Duodenal mucosa (tissue), 2 donors: ENCODE measurements around the gene FOXO3.
"Not testable (repeated sequence)": the region's sequence is repeated elsewhere in the genome, so short reads cannot be mapped to it uniquely, and the experiment has no call there.

ENCODE experiments used
- H3K27ac ChIP-seq: one replicate; pipeline ENCODE4 v1.7.0; 2013; ENCODE audit warnings: low read depth, low read length
- H3K27me3 ChIP-seq, 2 donors: one replicate each; pipeline ENCODE4 v1.7.0; 2013; ENCODE audit warnings: low read length in 2 of 2, control low read depth in 1 of 2; ENCODE audit not compliant: insufficient read depth in 2 of 2, control insufficient read depth in 1 of 2
- H3K36me3 ChIP-seq, 2 donors: one replicate each; pipeline ENCODE4 v1.7.0; 2013; ENCODE audit warnings: low read length in 2 of 2, control low read depth in 1 of 2; ENCODE audit not compliant: insufficient read depth in 2 of 2, control insufficient read depth in 1 of 2
- H3K4me1 ChIP-seq, 2 donors: one replicate each; pipeline ENCODE4 v1.7.0; 2013; ENCODE audit warnings: low read length in 2 of 2, control low read depth in 1 of 2; ENCODE audit not compliant: insufficient read depth in 2 of 2, control insufficient read depth in 1 of 2
- H3K4me3 ChIP-seq, 2 donors: one replicate each; pipeline ENCODE4 v1.7.0; 2013; ENCODE audit warnings: low read length in 2 of 2, low read depth in 1 of 2
- H3K9ac ChIP-seq, 2 donors: one replicate each; pipeline ENCODE4 v1.7.0; 2013; ENCODE audit warnings: low read length in 2 of 2, low read depth in 1 of 2
- H3K9me3 ChIP-seq, 2 donors: one replicate each; pipeline ENCODE4 v1.7.0; 2013; ENCODE audit warnings: low read length in 2 of 2, control low read depth in 1 of 2; ENCODE audit not compliant: control insufficient read depth in 1 of 2

FOXO3 gene

GRCh38 chr6:108556250-108556649, 4.5 kb upstream of the FOXO3 start:
- Histone ChIP-seq H3K27me3 (no peaks in the 10 kb centered on the region), H3K36me3 (no peaks in the 10 kb centered on the region), H3K27ac (no peak overlapping the region), H3K9me3 (no peaks in the 10 kb centered on the region), H3K4me1 (peaks cover 6 to 12% of the 10 kb centered on the region in 2 donors), H3K9ac (no peak overlapping the region), H3K4me3 (no peak overlapping the region)

GRCh38 chr6:108556866-108557493, 3.7 kb upstream of the FOXO3 start:
- peak overlapping the region; percentile 63 to 80 for H3K4me3 ChIP-seq
- H3K27ac ChIP-seq: peak overlapping the region; percentile 47
- no peaks in the 10 kb centered on the region for H3K27me3 ChIP-seq
- no peaks in the 10 kb centered on the region for H3K36me3 ChIP-seq
- H3K9ac ChIP-seq: peak overlapping the region; percentile 58 to 62
- H3K4me1 ChIP-seq: peaks cover 11 to 14% of the 10 kb centered on the region in 2 donors
- H3K9me3 ChIP-seq: no peaks in the 10 kb centered on the region

GRCh38 chr6:108557494-108558371, 3.0 kb upstream of the FOXO3 start:
- peak overlapping the region; percentile 96 for H3K27ac ChIP-seq
- no peaks in the 10 kb centered on the region for H3K36me3 ChIP-seq
- H3K9me3 ChIP-seq: no peaks in the 10 kb centered on the region
- peaks cover 17 to 18% of the 10 kb centered on the region in 2 donors for H3K4me1 ChIP-seq
- no peaks in the 10 kb centered on the region for H3K27me3 ChIP-seq
- H3K4me3 ChIP-seq: peak overlapping the region; percentile 69 to 80
- H3K9ac ChIP-seq: peak overlapping the region; percentile 62 to 72

- Histone ChIP-seq H3K36me3 (no peaks in the 10 kb centered on the region), H3K9me3 (no peaks in the 10 kb centered on the region), H3K27ac (peak overlapping the region; percentile 96), H3K4me1 (peaks cover 17 to 25% of the 10 kb centered on the region in 2 donors), H3K27me3 (no peaks in the 10 kb centered on the region), H3K9ac (peak overlapping the region; percentile 83 to 86), H3K4me3 (peak overlapping the region; percentile 80 to 83)
Measured at GRCh38 chr6:108558372-108559096, 2.2 kb upstream of the FOXO3 start.

GRCh38 chr6:108559097-108559883, 1.4 kb upstream of the FOXO3 start:
- no peaks in the 10 kb centered on the region for H3K36me3 ChIP-seq
- no peaks in the 10 kb centered on the region for H3K9me3 ChIP-seq
- H3K9ac ChIP-seq: peak overlapping the region; percentile 89 to 99
- peaks cover 19 to 28% of the 10 kb centered on the region in 2 donors for H3K4me1 ChIP-seq
- H3K27ac ChIP-seq: peak overlapping the region; percentile 98
- H3K4me3 ChIP-seq: peak overlapping the region; percentile 89 to 90
- H3K27me3 ChIP-seq: no peaks in the 10 kb centered on the region

GRCh38 chr6:108559884-108560462, 744 bp upstream of the FOXO3 start:
- H3K4me3 ChIP-seq: peak overlapping the region; percentile 89 to 90
- peaks cover 26 to 30% of the 10 kb centered on the region in 2 donors for H3K4me1 ChIP-seq
- no peaks in the 10 kb centered on the region for H3K9me3 ChIP-seq
- H3K27me3 ChIP-seq: no peaks in the 10 kb centered on the region
- H3K36me3 ChIP-seq: no peaks in the 10 kb centered on the region
- peak overlapping the region; percentile 98 for H3K27ac ChIP-seq
- H3K9ac ChIP-seq: peak overlapping the region; percentile 89 to 99

- H3K27ac ChIP-seq: peak overlapping the region; percentile 98
- not testable (repeated sequence) for H3K9me3 ChIP-seq, H3K27me3 ChIP-seq, H3K36me3 ChIP-seq
- peak overlapping the region; percentile 85 to 91 for H3K4me3 ChIP-seq
- H3K4me1 ChIP-seq: peaks cover 36 to 38% of the 10 kb centered on the region in 2 donors
- peak overlapping the region; percentile 85 to 90 for H3K9ac ChIP-seq
Measured at GRCh38 chr6:108561309-108561647, 561 bp downstream of the FOXO3 start.

GRCh38 chr6:108561742-108562502, 1.2 kb downstream of the FOXO3 start:
- H3K4me1 ChIP-seq: peaks cover 39 to 44% of the 10 kb centered on the region in 2 donors
- peak overlapping the region; percentile 66 for H3K27ac ChIP-seq

More at GRCh38 chr6:108561742-108562502, 1.2 kb downstream of the FOXO3 start:
- Histone ChIP-seq H3K36me3 (peaks cover 0 to 4% of the 10 kb centered on the region in 2 donors), H3K4me3 (peak overlapping the region; percentile 85 to 91), H3K27me3 (no peaks in the 10 kb centered on the region), H3K9me3 (no peaks in the 10 kb centered on the region), H3K9ac (peak overlapping the region; percentile 85 to 90)
